ENCODE measurements around the gene CRYGD.
"Not testable (repeated sequence)": the region's sequence is repeated elsewhere in the genome, so short reads cannot be mapped to it uniquely, and the experiment has no call there.

DNA sequence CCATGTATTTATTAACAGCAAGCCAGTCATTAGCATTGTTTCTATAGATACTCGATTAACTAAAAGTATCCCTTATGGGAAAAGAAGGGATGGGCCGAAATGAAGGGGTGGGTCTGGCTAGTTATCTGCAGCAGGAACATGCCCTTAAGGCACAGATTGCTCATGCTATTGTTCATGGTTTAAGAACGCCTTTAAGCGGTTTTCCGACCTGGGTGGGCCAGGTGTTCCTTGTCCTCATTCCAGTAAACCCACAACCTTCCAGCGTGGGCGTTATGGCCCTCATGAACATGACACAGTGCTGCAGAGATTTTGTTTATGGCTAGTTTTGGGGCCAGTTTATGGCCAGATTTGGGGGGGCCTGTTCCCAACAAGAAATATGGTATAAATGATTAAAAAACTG is 14.0 kb upstream of the CRYGD start:
- TF ChIP-seq, protein P1, sequence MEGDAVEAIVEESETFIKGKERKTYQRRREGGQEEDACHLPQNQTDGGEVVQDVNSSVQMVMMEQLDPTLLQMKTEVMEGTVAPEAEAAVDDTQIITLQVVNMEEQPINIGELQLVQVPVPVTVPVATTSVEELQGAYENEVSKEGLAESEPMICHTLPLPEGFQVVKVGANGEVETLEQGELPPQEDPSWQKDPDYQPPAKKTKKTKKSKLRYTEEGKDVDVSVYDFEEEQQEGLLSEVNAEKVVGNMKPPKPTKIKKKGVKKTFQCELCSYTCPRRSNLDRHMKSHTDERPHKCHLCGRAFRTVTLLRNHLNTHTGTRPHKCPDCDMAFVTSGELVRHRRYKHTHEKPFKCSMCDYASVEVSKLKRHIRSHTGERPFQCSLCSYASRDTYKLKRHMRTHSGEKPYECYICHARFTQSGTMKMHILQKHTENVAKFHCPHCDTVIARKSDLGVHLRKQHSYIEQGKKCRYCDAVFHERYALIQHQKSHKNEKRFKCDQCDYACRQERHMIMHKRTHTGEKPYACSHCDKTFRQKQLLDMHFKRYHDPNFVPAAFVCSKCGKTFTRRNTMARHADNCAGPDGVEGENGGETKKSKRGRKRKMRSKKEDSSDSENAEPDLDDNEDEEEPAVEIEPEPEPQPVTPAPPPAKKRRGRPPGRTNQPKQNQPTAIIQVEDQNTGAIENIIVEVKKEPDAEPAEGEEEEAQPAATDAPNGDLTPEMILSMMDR (IDR thresholded peaks at IDR 0.05): not testable (repeated sequence)
- not testable (repeated sequence) for TF ChIP-seq POLR2A (IDR thresholded peaks at IDR 0.05)
